ENCODE measurements around the gene MAST3. TPM values are rescaled to one million over a fixed set of nuclear protein-coding genes. Genes with fewer than 3 reads are reported as not detected.

MAST3 gene
- polyA plus RNA-seq, 3 donors = 6.8 to 34.0 (median 12.4) TPM

- Histone ChIP-seq H3K27ac (ENCODE audit: low read depth in 1 of 2, low read length in 2 of 2) (no peak overlapping the region), H3K4me3 (replicated peaks in 1 of 3; ENCODE audit: low read depth in 2 of 3, low read length in 3 of 3) (no peak overlapping the region), H4K20me1 (ENCODE audit: insufficient read depth, low read length) (peaks cover 77% of the 10 kb centered on the region), H3K36me3 (replicated peaks in 1 of 2; ENCODE audit: control insufficient read depth in 1 of 2, insufficient read depth in 2 of 2, low read length in 2 of 2) (peaks cover 28 to 42% of the 10 kb centered on the region in 2 donors), H3K27me3 (ENCODE audit: control insufficient read depth in 2 of 2, insufficient read depth in 2 of 2, low read length in 2 of 2) (no peaks in the 10 kb centered on the region), H3K9me3 (replicated peaks in 1 of 2; ENCODE audit: control insufficient read depth in 1 of 2, insufficient read depth in 1 of 2, low read length in 2 of 2) (no peaks in the 10 kb centered on the region), H3K4me2 (replicated peaks; ENCODE audit: extremely low read depth, low read length, poor library complexity, severe bottlenecking) (no peak overlapping the region), H3K9ac (ENCODE audit: insufficient read depth, low read length, poor library complexity, severe bottlenecking) (no peak overlapping the region), H3K79me2 (ENCODE audit: insufficient read depth, low read length) (peaks cover 70% of the 10 kb centered on the region), H3K4me1 (ENCODE audit: control insufficient read depth in 1 of 2, insufficient read depth in 2 of 2, low read length in 2 of 2) (peaks cover 47 to 72% of the 10 kb centered on the region in 2 donors), H2AFZ (ENCODE audit: insufficient read depth, low read depth, low read length, poor library complexity, severe bottlenecking) (no peak overlapping the region)
- Mint-ChIP-seq H3K36me3 (peaks cover 42 to 50% of the 10 kb centered on the region in 2 donors), H3K9me3 (no peaks in the 10 kb centered on the region), H3K4me3 (no peak overlapping the region), H3K4me1 (peaks cover 63% of the 10 kb centered on the region), H3K27ac (no peak overlapping the region), H3K27me3 (ENCODE audit: low read depth in 3 of 3) (peaks cover 0 to 3% (median 0%) of the 10 kb centered on the region in 3 donors)
- 98% methylated on average over 5 of the region's 5 CpGs for WGBS (ENCODE audit: insufficient coverage)
- intact Hi-C loops (cut with micrococcal nuclease) = loop anchor here (2.0 to 5.0 kb wide), 4 partner anchors 53 to 139 kb away; no protein-coding TSS in a partner anchor
- no peak for TF ChIP-seq CTCF (IDR thresholded peaks at IDR 0.05)
- DNase-seq = no peak
Measured at GRCh38 chr19:18113827-18114226, 16.2 kb downstream of the MAST3 start.

- peak overlapping the region in 4 of 7 donors; percentile 5 to 72 (median 14) for H3K27ac Mint-ChIP-seq
- H3K4me1 ChIP-seq (ENCODE audit: control insufficient read depth in 1 of 2, insufficient read depth in 2 of 2, low read length in 2 of 2) = peaks cover 47 to 72% of the 10 kb centered on the region in 2 donors
- H3K9ac ChIP-seq (ENCODE audit: insufficient read depth, low read length, poor library complexity, severe bottlenecking) = no peak overlapping the region
- H3K36me3 ChIP-seq (replicated peaks in 1 of 2; ENCODE audit: control insufficient read depth in 1 of 2, insufficient read depth in 2 of 2, low read length in 2 of 2) = peaks cover 28 to 49% of the 10 kb centered on the region in 2 donors
- H3K27me3 Mint-ChIP-seq (ENCODE audit: low read depth in 3 of 3) = peaks cover 0 to 3% (median 0%) of the 10 kb centered on the region in 3 donors
- peaks cover 63% of the 10 kb centered on the region for H3K4me1 Mint-ChIP-seq
- 100% methylated on average over 4 of the region's 4 CpGs for WGBS (ENCODE audit: insufficient coverage)
- no peak for TF ChIP-seq CTCF (IDR thresholded peaks at IDR 0.05)
- H3K4me3 ChIP-seq (replicated peaks in 1 of 3; ENCODE audit: low read depth in 2 of 3, low read length in 3 of 3) = no peak overlapping the region
- intact Hi-C loops (cut with micrococcal nuclease) = loop anchor here (5.0 kb wide), 3 partner anchors 53 to 138 kb away; no protein-coding TSS in a partner anchor
- no peaks in the 10 kb centered on the region for H3K9me3 ChIP-seq (replicated peaks in 1 of 2; ENCODE audit: control insufficient read depth in 1 of 2, insufficient read depth in 1 of 2, low read length in 2 of 2)
- no peak for DNase-seq
- peaks cover 44 to 56% of the 10 kb centered on the region in 2 donors for H3K36me3 Mint-ChIP-seq
- peaks cover 76% of the 10 kb centered on the region for H3K79me2 ChIP-seq (ENCODE audit: insufficient read depth, low read length)
- H3K27ac ChIP-seq (ENCODE audit: low read depth in 1 of 2, low read length in 2 of 2) = no peak overlapping the region
- H3K27me3 ChIP-seq (ENCODE audit: control insufficient read depth in 2 of 2, insufficient read depth in 2 of 2, low read length in 2 of 2) = no peaks in the 10 kb centered on the region
- H2AFZ ChIP-seq (ENCODE audit: insufficient read depth, low read depth, low read length, poor library complexity, severe bottlenecking) = no peak overlapping the region
- no peaks in the 10 kb centered on the region for H3K9me3 Mint-ChIP-seq
- H4K20me1 ChIP-seq (ENCODE audit: insufficient read depth, low read length) = peaks cover 84% of the 10 kb centered on the region
- H3K4me2 ChIP-seq (replicated peaks; ENCODE audit: extremely low read depth, low read length, poor library complexity, severe bottlenecking) = no peak overlapping the region
- no peak overlapping the region for H3K4me3 Mint-ChIP-seq
Measured at GRCh38 chr19:18114483-18114882, 16.9 kb downstream of the MAST3 start.

All from CD14-positive monocyte (primary cell).